HG03175 (cell line): ENCODE data around the gene MCC.
"Not testable (repeated sequence)": the region's sequence is repeated elsewhere in the genome, so short reads cannot be mapped to it uniquely, and the experiment has no call there.

ENCODE experiments used
- ATAC-seq: cut with Tn5 transposase; IDR thresholded peaks from one replicate; pipeline ENCODE4 v1.9.1; 2021; ENCODE audit warnings: mild to moderate bottlenecking, moderate library complexity; ENCODE audit not compliant: unreplicated experiment

MCC gene

GRCh38 chr5:113427871-113428574 lies 60.2 kb downstream of the MCC start:
- no peak for ATAC-seq

DNA sequence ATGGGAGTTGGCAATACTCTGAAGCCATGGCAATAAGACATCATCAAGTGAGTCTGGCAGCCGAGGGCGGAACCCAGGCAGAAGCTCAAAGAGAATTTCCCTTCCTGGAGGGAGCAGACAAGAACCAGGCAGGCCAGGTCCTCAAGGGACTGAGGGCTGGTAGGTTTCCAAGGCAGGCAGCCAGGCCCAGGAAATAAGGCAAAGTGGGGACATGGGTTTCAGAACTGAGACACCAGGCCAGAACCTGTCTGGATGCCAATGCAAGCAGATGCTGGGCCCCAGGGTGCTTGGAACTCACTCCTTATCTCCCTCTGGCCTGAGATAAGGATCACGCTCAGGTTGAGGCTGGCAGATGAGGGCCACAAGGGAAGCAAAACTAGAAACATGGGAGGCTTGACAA lies 62.3 kb downstream of the MCC start:
- no peak for ATAC-seq

- ATAC-seq: no peak
Observed at GRCh38 chr5:113421693-113422092, 66.6 kb downstream of the MCC start.

DNA sequence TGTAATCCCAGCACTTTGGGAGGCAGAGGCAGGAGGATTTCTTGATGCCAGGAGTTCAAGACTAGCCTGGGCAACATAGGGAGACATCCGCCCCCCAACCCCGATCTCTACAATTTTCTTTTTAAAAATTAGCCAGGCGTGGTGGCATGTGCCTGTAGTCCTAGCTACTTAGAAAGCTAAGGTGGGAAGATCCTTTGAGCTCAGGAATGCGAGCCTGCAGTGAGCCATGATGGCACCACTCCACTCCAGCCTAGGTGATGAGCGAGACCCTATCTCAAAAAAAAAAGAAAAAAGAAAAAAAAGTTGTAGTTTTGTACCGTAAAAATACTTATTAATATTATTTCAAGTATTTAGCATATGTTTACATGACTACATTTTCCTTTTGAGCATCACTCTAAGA lies 82.7 kb downstream of the MCC start:
- ATAC-seq: no peak

GRCh38 chr5:113404269-113404668 lies 84.0 kb downstream of the MCC start:
- ATAC-seq: no peak

DNA sequence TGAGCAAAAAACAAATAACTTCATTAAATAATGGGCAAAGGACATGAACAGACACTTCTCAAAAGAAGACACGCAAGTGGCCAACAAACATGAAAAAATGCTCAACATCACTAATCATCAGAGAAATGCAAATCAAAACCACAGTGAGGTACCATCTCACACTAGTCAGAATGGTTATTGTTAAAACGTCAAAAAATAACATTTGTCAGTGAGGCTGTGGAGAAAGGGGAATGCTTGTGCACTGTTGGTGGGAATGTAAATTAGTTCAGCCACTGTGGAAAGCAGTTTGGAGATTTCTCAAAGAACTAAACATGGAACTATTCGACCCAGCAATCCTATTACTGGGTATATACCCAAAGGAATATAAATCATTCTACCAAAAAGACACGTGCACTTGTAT lies 90.3 kb downstream of the MCC start:
- not testable (repeated sequence) for ATAC-seq

- no peak for ATAC-seq
Observed at GRCh38 chr5:113397046-113397445, 91.2 kb downstream of the MCC start.

DNA sequence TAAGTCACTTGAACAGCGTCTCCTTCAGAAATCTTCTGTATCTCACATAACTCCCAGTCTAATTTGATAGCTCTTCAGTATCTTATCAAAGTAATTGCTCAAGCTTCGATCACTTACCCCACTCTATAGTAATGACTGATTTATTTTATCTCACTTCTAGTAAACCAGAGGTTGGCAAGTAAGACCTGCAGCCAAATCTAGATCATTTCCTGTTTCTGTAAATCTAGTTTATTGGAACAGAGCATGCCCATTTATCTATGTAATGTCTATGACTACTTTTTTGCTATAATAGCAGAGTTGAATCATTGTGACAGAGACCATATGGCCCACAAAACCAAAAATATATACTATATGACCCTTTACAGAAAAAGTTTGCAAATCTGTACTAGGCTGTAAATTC lies 93.6 kb downstream of the MCC start:
- ATAC-seq: no peak

DNA sequence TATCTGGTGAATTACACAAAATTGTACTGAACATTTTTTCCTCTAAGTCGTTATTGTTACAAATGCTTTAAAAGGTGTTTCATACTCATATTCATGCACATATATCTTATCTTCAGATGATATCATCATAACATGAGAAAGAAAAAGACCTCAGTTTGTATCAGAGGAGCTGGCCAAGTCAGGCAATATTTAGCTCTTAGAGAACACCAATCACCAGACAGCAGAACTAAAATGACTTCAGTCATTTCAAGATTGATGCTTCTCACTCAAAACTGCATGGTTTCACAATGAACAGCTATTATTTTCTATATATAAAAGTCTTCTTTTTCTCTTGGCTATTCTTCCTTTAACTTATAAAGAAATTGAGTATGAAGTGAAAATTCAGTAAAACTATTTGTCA lies 98.0 kb downstream of the MCC start:
- no peak for ATAC-seq

GRCh38 chr5:113389116-113389515 lies 99.1 kb downstream of the MCC start:
- ATAC-seq: no peak

DNA sequence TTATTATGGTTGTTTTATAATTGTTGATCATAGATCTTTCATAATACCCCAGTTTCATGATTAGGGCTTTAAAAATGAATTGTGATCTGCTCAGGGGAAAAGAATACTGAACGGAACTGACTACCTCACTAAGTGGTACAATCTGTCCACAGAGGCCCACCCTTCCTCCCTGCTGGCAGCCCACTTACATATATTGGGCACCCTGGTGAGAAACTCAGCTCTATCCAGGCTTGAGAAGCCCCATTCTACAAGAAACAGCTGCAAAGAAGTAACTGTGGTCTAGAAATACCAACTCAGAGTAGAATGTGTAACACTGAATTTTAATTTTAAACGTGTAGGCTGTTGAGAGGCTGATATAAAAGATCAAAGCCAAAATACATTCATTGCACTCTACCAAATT lies 100.4 kb downstream of the MCC start:
- no peak for ATAC-seq

GRCh38 chr5:113384782-113385285 lies 103.4 kb downstream of the MCC start:
- ATAC-seq: no peak

DNA sequence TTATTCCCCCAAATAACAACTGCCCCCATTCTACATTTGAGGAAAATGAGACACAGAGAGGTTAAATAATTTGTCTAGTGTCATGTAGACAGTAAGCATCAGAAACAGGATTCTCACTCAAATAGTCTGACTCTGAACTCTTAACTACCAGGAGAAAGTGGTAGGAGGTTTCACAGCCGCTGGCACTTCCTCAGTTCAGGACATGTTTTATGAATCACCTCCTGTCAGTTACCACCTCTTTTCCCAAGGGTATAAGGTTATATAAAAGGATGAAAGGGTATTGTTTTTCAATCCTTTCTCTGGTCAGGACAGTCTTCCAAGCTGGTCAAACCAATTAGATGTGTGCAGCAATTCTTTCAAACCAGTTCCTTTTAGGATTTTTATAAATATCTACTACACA lies 105.5 kb downstream of the MCC start:
- ATAC-seq: no peak

GRCh38 chr5:113381791-113382190 lies 106.5 kb downstream of the MCC start:
- no peak for ATAC-seq

- ATAC-seq: no peak
Observed at GRCh38 chr5:113380807-113381326, 107.4 kb downstream of the MCC start.

- ATAC-seq: no peak
Observed at GRCh38 chr5:113379936-113380806, 108.1 kb downstream of the MCC start.

DNA sequence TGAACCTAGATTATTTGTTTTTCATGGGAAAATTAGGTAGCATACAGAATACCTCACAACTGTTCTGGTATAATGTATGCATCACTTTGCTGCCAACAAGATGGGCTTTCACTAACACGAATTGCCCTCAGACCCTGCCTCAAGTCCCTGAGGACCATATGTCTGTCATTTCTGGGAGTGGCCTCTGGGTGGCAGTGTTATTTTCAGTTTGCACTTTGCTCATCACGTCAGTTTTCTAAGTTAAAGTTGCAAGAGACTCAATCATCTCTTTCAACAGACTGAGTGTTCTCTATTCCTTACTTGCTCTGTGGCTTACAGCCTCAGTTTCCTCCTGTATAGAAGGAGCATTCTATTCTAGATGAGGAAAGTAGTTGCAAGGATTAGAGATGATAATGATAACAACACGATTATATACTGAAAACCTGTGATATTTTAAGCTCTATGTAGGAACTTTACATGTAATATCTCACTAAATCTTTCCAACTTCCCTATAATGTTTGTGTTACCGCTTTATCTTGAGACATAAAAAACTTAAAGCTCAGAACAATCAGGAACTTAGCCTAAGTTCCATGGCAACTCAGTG lies 109.2 kb downstream of the MCC start:
- ATAC-seq: peak; percentile 80

DNA sequence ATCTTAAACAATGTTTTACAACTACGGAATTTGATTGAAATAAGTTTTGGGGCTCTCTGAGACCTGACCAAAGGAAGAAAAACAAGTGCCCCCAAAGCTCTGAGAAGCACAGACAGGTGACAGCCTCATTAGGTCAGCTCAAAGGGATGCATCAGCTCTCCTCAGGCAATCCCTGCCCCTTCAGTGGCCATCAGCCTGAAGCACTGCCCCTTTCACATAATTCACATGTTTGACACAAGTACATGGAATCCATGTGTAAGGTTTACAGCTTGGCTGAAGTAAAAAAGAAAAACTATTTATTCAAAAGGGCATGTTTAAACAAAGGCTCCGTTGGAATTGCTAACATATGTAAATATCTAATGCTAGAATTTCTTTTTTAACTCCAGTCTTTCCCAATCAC lies 109.7 kb downstream of the MCC start:
- no peak for ATAC-seq

DNA sequence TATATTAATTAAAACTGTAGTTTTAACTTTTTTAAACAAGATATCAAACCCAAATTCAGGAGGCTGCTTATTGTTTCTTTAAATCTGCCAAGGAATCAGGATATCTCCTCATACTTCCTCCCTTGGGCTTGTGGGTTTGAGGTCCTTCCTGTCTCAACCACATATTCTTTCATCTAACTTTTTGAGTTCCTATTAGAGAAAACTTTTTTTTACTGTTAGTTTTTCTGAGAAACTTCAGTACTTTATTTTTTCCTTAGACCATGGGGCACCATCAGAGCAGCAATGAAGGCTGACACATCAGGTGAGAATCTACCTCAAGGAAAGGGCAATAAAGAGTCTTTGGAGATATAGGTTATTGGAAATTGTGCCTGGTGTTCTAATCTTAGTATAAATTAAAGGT lies 110.2 kb downstream of the MCC start:
- ATAC-seq: no peak

DNA sequence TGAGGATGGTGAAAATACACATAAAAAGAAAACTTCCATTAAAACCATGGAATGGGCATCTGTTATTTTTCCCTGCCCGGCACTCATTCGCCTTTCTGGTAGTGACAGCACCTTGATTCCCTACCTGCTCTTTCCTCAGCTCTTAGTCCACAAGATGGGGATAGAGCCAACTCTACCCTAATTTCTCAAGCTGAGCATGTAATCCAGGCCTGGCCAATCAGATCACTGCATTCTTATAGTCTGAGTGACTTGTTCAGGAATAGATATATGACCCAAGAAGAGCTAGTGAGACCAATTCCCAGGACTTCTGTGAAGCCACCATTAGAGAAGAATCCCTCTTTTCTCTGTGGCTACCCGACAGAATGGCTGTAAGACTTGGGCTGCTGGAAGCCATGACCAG lies 111.6 kb downstream of the MCC start:
- no peak for ATAC-seq

GRCh38 chr5:113375480-113376060 lies 112.7 kb downstream of the MCC start:
- ATAC-seq: no peak
